ENCODE results near the gene TRMT10B.

TRMT10B gene

GRCh38 chr9:37753489-37754190 lies at the start of gene TRMT10B:
Gene TRMT10B (plus strand): TSS chr9:37753805. CDS start chr9:37761932, 8,127 bp downstream.
- DNase-seq (ENCODE audit: low spot score): peak; percentile 68

- no peak for DNase-seq (ENCODE audit: low spot score)
Observed at GRCh38 chr9:37705787-37706186, 47.8 kb upstream of the TRMT10B start.

GRCh38 chr9:37706290-37706689 lies 47.3 kb upstream of the TRMT10B start:
- no peak for DNase-seq (ENCODE audit: low spot score)

- DNase-seq (ENCODE audit: low spot score): no peak
Observed at GRCh38 chr9:37707748-37708147, 45.9 kb upstream of the TRMT10B start.

GRCh38 chr9:37710046-37710445 lies 43.6 kb upstream of the TRMT10B start:
- no peak for DNase-seq (ENCODE audit: low spot score)

- DNase-seq (ENCODE audit: low spot score): no peak
Observed at GRCh38 chr9:37715260-37715659, 38.3 kb upstream of the TRMT10B start.

GRCh38 chr9:37715991-37716505 lies 37.6 kb upstream of the TRMT10B start:
- no peak for DNase-seq (ENCODE audit: low spot score)

- DNase-seq (ENCODE audit: low spot score): no peak
Observed at GRCh38 chr9:37719526-37719925, 34.1 kb upstream of the TRMT10B start.

GRCh38 chr9:37727013-37727412 lies 26.6 kb upstream of the TRMT10B start:
- DNase-seq (ENCODE audit: low spot score): no peak

GRCh38 chr9:37729499-37729898 lies 24.1 kb upstream of the TRMT10B start:
- no peak for DNase-seq (ENCODE audit: low spot score)

- DNase-seq (ENCODE audit: low spot score): no peak
Observed at GRCh38 chr9:37730256-37730655, 23.3 kb upstream of the TRMT10B start.

GRCh38 chr9:37730839-37731238 lies 22.8 kb upstream of the TRMT10B start:
- DNase-seq (ENCODE audit: low spot score): no peak

GRCh38 chr9:37732086-37732741 lies 21.4 kb upstream of the TRMT10B start:
- DNase-seq (ENCODE audit: low spot score): no peak

- no peak for DNase-seq (ENCODE audit: low spot score)
Observed at GRCh38 chr9:37732952-37733351, 20.7 kb upstream of the TRMT10B start.

- no peak for DNase-seq (ENCODE audit: low spot score)
Observed at GRCh38 chr9:37739222-37739621, 14.4 kb upstream of the TRMT10B start.

GRCh38 chr9:37740128-37740527 lies 13.5 kb upstream of the TRMT10B start:
- no peak for DNase-seq (ENCODE audit: low spot score)

GRCh38 chr9:37740631-37741328 lies 12.8 kb upstream of the TRMT10B start:
- DNase-seq (ENCODE audit: low spot score): no peak

- no peak for DNase-seq (ENCODE audit: low spot score)
Observed at GRCh38 chr9:37745970-37746369, 7.6 kb upstream of the TRMT10B start.

GRCh38 chr9:37746448-37747270 lies 6.9 kb upstream of the TRMT10B start:
- no peak for DNase-seq (ENCODE audit: low spot score)

- DNase-seq (ENCODE audit: low spot score): peak; percentile 68
Observed at GRCh38 chr9:37747271-37747753, 6.3 kb upstream of the TRMT10B start.

- no peak for DNase-seq (ENCODE audit: low spot score)
Observed at GRCh38 chr9:37749129-37749528, 4.5 kb upstream of the TRMT10B start.

- DNase-seq (ENCODE audit: low spot score): no peak
Observed at GRCh38 chr9:37751186-37751585, 2.4 kb upstream of the TRMT10B start.

Measured in hematopoietic multipotent progenitor cell treated with erythropoietin and hydrocortisone succinate and interleukin-3 and kit ligand, for 15 days (in vitro differentiated cells).